Stimulated activated CD4-positive, alpha-beta T cell treated with anti-CD3 and anti-CD28 coated beads, Interleukin-2, amount 100 ng/mL, for 4 hours (primary cell): Measurements from ENCODE around the gene ARHGAP42.
"Not testable (repeated sequence)": the region's sequence is repeated elsewhere in the genome, so short reads cannot be mapped to it uniquely, and the experiment has no call there.

Experiments used
- DNase-seq: peaks from one replicate; pipeline ENCODE4 v3.0.0-alpha.2; 2020; ENCODE audit warnings: low read depth

ARHGAP42 gene, protein sequence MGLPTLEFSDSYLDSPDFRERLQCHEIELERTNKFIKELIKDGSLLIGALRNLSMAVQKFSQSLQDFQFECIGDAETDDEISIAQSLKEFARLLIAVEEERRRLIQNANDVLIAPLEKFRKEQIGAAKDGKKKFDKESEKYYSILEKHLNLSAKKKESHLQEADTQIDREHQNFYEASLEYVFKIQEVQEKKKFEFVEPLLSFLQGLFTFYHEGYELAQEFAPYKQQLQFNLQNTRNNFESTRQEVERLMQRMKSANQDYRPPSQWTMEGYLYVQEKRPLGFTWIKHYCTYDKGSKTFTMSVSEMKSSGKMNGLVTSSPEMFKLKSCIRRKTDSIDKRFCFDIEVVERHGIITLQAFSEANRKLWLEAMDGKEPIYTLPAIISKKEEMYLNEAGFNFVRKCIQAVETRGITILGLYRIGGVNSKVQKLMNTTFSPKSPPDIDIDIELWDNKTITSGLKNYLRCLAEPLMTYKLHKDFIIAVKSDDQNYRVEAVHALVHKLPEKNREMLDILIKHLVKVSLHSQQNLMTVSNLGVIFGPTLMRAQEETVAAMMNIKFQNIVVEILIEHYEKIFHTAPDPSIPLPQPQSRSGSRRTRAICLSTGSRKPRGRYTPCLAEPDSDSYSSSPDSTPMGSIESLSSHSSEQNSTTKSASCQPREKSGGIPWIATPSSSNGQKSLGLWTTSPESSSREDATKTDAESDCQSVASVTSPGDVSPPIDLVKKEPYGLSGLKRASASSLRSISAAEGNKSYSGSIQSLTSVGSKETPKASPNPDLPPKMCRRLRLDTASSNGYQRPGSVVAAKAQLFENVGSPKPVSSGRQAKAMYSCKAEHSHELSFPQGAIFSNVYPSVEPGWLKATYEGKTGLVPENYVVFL

DNA sequence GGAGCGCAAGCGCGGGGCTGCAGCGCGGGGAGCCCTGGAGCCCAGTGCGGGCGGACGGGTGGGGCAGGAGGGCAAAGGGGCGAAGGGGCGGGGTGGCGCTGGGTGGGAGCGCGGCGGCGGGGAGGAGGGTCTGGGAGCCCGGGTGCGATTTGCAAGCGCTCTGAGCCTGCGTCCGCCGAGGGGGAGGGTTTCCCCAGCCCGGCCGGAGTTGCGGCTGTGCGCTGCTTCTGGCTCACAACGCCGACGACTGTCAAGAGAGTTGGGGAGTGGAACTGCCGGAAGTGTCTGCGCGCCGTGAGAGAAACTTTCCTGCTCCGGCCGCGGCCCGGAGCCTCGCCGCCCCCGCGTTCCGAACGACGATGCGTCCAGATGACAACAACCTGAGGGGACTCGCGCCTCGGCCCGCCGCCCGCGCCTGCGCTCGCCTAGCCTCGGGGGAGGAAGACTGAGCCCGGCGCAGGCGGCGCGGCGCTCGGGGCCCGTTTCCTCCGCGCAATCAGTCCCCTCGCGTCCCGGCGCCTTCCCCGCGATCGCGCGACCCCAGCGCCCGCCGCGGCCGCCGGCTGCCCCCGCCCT lies at the start of gene ARHGAP42:
Gene ARHGAP42, plus strand, starts transcription at position 235 of the 576 bp plus-strand sequence. CDS start 391 bp downstream, outside the sequence.
- DNase-seq, result no peak

DNA sequence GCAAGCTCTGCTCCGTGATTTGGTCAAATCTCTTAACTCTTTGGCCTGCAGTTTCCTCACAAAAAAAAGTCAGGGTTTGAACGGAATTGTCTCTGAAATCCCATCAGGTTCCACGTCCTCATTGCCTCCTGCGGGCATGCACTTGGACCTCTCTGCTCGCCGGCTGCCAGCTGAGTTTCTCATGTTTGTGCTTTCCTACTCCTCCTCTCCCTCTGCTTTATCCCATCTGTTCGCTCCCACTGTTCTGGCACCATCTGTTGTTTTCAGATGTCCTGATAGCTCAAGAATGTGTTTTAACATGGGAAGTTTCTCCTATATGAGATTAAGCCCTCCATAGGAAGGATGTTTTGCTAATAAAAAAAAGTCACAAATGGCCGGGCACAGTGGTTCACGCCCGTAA lies 49.4 kb upstream of the ARHGAP42 start:
- DNase-seq, result no peak

DNA sequence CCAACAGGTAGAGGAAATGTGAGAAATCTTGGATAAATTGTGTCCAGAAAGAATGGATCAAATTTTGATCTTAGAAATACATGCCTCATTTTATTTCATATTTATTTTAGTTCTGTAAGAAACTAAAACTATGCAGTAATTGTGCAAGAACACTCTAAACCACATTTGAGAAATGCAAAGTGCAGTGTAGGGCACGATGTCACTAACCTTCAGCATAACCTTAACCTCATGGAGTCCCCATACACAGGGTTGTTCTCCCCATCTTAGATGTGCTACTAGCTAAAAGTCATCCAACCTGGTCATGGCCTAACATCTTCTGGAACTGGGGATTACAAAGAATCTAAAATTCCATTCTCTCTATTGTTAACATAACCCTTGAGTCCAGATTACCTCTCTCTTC lies 48.4 kb upstream of the ARHGAP42 start:
- no peak for DNase-seq

DNA sequence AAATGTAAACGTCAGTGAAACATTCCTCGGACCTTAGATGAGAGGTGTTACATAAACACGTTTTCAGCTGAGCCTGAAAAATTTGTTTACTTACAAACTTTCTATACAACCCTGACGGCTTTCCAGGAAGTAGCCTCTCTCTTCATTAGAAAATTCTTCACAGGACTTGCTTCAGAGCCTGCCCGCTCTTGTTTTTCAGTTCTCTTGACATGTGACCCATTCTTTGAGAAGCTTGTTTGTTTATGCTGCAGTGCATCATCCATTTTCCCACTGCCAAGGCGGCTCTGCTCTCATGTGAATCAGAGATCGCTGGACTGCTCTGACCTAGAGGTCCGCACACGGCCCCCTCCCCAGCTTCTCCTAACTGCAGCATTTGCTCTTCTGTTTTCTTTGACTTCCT lies 47.9 kb upstream of the ARHGAP42 start:
- DNase-seq, result no peak

DNA sequence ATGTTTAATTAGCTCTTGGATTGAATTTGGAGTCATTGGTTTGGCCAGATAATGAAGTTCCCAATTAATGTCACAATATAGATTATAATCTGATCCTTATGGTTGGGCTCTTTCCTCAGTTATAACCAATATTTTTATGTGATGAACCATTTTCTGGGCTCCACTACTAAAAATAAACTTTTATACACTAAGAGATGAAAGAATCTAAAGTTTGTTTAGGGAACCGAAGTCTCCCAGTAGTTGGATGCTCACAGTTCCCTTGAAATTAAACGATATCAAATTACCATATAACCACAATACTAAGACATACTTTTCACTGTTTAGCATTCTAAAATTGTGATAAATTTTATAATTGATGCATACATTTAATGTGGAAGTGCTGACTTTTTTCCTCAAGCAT lies 47.0 kb upstream of the ARHGAP42 start:
- no peak for DNase-seq

DNA sequence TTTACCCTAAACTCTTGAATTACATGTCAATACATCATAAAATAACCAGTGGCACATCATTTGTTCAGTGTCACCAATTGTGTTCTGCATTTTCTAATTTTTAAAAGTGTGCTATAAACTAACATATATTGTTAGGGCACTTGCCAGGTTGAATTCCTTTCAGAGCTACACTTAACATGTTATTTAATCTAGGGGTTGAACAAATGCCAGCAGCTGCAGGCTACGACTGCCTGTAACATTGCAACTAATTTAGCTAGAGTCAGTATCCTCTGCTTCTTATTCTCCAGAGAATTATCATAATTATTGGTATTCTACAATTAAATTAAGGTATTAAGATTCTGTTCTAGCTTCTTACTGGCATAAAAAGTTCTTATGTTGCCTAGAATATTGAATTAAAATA lies 46.4 kb upstream of the ARHGAP42 start:
- no peak for DNase-seq

DNA sequence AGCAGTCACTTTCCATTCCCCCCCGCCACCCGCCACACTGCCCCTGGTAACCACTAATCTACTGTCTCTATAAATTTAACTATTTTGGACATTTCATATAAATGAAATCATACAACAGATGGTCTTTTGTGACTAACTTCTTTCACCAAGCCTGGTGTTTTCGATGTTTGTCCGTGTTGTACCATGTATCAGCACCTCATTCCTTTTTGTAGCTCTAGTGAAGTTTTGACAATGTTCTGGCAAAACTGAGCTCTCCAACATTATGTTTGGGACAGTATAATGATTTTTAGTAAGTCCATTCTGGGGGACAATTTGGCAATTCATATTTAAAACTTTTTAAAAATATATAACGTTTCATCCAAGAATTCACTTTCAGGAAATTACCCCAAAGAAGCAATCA lies 45.6 kb upstream of the ARHGAP42 start:
- DNase-seq, result no peak

DNA sequence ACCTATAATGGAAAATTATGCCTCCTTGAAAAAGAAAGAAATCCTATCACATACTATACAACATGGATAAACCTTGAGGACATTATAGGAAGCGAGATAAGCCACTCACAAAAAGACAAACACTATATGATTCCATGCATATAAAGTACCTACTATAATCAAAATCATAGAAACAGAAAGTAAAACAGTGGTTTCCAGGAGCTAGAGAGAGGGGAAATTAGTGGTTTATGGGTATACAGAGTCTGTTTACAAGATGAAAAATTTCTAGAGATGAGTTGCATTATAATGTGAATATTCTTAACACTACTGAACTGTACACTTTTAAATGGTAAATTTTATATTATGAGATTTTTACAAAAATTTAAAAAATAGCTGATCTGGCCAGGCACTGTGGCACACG lies 40.5 kb upstream of the ARHGAP42 start:
- no peak for DNase-seq

DNA sequence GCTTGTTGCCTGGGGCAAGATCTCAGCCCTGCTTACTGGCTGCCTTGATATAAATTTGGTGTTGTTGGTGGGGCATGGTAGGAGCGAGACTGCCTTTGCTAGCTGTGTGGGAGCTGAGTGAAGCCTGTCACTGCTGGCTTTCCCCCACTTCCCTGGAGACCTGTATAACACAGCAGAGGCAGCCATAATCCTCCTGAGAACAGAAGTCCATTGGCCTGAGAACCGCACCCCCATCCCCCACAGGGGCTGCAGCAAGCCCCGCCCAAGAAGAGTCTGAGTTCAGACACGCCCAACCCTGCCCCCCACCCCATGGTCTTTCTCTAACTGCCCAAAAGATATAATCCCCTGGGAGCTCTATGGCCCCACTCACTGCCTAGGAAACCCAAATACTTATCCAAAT lies 39.2 kb upstream of the ARHGAP42 start:
- no peak for DNase-seq

DNA sequence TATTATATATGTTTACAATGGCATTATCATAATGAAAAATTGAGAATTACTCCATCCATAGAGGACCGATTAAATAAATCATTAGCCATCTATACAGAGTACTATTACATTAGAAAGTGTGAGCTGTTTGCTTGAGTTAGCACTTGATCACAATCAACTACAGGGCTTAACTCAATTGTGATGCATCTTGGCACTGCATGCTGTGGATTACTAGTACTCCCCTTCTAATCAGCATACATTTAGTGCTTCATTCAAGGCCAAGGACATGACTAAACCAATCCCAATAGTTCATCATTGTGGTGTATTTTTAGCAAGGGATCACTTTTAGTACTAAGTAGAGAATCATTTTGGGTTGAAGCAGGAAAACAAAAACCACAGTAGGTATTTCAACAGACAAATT lies 23.5 kb upstream of the ARHGAP42 start:
- DNase-seq, result no peak

DNA sequence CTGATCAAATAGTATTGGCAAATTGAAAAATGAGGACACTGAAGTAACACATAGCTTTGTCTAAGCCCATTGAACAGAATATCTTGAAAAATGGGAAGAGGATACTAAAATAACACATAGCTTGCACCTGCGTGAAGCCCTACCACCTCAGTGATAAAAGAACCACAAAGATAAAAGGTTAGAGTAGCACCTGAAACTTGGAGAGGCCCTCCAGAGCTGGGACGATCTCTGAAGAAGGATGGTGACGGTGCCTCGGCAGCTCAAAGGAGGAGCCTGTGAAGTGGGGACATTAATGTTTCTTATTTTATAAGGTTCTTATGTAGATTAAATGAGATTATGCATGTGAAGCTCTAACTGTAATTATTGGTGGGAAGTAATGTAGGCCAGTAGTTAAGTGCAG lies 23.1 kb upstream of the ARHGAP42 start:
- DNase-seq, result no peak

DNA sequence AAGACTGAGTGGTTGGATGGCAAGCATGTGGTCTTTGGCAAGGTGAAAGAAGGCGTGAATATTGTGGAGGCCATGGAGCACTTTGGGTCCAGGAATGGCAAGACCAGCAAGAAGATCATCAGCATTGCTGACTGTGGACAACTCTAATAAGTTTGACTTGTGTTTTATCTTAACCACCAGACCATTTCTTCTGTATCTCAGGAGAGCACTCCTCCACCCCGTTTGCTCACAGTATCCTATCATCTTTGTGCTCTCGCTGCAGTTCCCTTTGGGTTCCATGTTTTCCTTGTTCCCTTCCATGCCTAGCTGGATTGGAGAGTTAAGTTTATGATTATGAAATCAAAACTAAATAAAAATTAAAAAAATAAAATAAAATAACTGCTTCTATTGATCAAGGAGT lies 20.3 kb upstream of the ARHGAP42 start:
- DNase-seq, result not testable (repeated sequence)

DNA sequence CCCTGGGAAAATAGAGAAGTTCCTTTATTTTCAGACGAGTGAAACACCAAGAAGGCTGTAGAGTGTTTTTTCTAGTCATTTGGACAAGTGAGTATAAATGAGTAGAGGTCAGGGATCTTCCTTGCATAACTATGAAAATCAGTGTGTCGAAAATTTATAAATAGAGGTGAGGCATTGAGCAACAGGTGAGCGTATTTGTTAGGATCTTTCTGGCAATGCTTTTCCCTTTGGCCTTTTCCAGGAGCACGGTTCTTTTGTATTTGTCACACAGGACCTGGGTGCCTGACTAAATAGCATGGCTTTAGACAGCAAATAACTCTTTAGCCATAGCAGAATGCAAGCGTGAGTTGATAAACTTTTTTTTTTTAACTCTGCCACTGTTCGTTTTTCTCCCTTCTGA lies 19.6 kb upstream of the ARHGAP42 start:
- no peak for DNase-seq

DNA sequence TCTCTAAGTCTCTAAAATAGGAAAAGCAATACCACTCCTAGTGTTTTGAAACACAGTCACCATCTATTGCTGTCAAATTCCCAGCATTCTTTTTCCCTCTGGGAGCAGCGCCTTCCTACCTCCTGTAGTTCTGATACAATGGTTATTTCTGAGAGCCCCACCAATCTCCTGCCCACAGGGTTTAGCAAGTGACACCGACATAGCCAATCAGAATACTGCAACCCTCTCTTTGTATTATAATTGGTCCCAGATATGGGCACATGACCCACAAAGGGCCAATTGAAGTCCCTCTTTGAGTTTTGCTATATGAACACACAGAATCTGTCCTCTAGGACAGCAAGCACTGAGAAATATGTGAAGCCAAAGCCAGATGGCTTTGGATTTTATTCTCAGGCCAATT lies 16.9 kb upstream of the ARHGAP42 start:
- DNase-seq, result no peak

DNA sequence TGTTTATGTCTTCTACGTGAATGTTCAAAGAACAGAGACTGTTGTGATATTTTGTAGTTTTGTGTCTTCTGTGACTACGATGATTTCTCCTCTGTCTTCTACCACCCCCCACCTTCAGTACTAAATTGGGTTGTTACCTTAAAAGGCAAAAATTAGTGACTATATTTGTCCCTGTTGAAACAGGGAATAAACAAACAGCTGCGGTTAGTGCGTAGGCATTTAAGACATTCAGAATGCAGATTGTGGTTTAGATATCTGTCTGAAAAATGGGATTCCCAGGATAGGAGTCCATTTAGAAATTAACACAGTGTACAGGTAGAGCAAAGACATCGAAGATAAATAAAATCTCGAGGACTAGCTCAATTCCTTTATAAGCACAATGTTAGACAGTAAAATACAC lies 15.6 kb upstream of the ARHGAP42 start:
- DNase-seq, result no peak

DNA sequence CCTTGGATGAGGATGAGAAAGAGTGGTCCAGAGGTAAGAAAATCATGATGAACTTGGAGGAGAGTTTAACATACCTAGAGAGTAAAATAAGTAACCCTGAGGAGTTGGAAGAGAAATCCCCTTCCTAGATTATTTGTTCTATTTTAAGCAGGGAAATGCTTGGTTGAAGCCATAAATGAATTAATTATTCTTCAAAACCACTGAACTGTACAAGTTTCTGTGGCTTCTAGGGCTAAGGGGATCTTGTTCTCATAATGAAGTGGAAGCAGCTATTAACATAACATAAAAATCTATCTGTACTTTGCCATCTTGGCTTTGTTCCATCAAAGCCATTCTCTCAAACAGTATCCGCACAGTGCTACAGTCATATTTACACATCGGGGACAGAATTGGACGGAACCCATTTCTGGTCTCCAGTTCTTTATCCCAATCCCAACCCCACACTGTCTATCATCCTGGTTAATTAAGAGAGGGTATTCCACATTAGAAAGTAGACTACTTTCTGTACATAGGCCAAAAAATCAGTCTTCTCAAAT lies 14.5 kb upstream of the ARHGAP42 start:
- no peak for DNase-seq

DNA sequence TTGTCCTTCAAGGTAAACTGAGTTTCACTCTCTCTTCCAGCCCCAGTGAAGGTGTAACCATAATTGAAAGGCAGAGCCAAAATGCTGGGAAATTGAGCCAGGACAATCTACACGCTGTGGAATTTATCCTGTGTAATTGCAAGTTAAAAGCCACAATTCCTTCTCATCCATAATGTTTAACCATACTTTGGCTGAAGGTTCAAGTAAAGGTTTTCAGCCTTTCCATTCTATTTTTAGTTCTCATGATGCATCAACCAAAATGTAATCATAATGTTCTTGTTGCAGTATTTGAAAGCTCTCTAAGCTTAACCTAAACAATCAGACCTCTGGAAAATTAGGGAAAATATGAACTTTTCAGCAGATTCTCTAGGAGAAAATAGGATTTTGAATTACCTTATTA lies 14.0 kb upstream of the ARHGAP42 start:
- no peak for DNase-seq

DNA sequence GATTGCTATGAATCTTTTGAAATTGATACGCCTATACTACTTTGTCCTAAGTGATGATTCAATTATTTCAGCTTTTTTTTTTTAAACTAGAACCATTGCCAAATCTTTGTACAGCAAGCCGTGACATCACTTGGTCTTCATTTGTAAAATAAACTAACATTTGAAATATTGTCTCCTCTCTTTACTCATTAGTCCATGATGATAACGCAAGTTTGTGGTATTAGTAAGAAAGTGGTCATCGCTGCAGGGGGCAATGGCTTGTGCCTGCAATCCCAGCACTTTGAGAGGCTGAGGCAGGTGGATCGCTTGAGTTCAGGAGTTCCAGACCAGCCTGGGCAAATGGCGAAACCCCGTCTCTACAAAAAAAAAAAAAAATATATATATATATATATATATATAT lies 12.9 kb upstream of the ARHGAP42 start:
- DNase-seq, result no peak

DNA sequence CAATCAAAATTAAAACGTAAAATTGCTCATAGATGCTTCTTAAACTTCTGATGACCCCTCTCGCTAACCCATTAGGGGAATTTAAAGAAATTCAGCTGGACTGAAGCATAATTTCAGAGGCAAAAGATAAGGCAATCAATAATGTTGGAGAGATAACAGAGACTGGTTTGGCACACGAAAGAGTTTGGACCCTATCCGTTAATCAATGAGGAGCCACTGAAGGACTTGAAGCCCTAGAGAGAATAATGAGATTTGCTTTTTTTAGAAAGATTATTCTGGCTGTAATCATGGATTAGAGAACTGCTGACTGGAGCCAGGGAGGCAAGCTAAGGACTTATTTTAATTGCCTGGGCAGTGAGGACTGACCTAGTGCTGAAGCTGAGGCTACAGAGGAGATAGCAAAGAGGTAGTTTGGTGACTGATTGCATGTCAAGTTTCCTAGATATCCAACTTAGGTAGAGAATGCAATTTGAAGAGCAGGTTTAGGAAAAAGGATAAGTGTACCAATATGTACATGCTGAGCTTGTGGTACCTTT lies 11.9 kb upstream of the ARHGAP42 start:
- no peak for DNase-seq

DNA sequence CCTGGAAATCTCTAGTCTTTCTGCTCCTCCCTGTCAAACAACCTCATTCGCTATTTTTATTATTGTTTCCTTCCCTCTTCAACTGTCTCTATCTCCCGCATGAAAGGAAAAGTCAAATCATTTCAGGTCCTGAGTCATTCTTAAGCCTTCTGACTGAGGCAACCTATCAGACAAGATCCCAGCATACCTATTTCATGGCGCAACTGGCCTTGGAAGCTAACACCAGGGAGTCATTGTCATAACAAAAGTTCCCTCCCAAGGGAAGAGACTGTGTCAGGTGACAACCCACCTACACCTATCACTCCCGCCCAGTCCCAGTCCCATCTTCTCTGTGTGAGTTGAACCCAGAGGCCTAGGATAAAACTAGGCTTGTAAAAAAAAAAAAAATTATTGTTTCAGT lies 10.2 kb upstream of the ARHGAP42 start:
- DNase-seq, result no peak

DNA sequence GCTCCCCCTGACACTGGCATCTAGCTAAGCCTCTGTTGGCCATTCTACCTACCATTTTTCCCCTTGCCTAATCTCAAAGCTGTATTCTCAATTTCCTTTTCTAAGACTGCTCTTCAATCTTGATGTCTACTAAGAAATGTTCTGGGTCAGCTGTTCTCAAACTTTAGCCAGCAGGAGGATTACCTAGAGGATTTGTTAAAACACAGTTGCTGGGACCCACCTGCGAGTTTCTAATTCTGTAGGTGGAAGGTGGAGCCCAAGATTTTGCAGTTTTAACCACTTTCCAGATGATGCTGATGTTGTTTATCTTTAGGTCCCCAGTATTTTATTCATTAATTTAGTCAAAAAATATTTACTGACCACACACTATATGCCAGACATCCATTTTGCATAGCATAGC lies 9.3 kb upstream of the ARHGAP42 start:
- no peak for DNase-seq

DNA sequence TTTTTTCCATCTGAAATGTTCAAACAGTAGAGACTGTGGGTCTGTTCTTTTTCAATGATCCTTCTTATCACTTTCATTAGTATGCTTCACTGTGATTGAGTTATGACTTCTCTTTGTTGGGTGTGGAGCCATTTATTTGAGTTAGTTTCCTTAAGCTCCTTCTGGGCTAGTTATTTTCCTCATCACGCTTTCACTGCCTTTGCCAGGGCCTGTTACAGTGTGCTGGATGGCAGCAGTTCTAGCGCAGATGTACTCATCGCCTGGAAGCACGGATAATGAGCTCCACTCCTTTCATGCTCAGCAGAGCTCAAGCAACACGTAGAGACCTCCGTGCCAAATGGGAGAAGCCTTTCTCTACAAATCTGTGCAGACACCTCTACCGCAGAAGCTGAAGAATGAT lies 7.0 kb upstream of the ARHGAP42 start:
- no peak for DNase-seq
